Prostate gland (tissue), 2 donors: Measurements from ENCODE around the gene UBC. TPM values are rescaled to one million over a fixed set of nuclear protein-coding genes. Genes with fewer than 3 reads are reported as not detected.
"Not testable (repeated sequence)": the region's sequence is repeated elsewhere in the genome, so short reads cannot be mapped to it uniquely, and the experiment has no call there.

ENCODE experiments used
- DNase-seq: peaks from one replicate; pipeline ENCODE4 v3.0.0-alpha.2; 2019; ENCODE audit warnings: low spot score
- H3K27ac ChIP-seq, 2 donors: fragments of 200-600 bp; sonication (generic); 2 replicates each; pipeline ENCODE4 v1.5.1; 2017 to 2019
- H3K27me3 ChIP-seq: fragments of 200-600 bp; sonication (generic); replicated peaks from 2 replicates; pipeline ENCODE4 v1.5.1; 2019; ENCODE audit not compliant: insufficient read depth
- H3K36me3 ChIP-seq, 2 donors: fragments of 200-600 bp; sonication (generic); 1 replicate in 1 of 2; 2 replicates in 1 of 2; pipeline versions ENCODE4 v1.5.1 to v1.8.1; 2017 to 2019
- H3K4me1 ChIP-seq: fragments of 200-600 bp; sonication (generic); replicated peaks from 2 replicates; pipeline ENCODE4 v1.5.1; 2019
- H3K4me3 ChIP-seq, 2 donors: fragments of 200-600 bp; sonication (generic); 2 replicates each; pipeline ENCODE4 v1.5.1; 2017 to 2019
- H3K9me3 ChIP-seq: fragments of 200-600 bp; sonication (generic); 2 replicates; pipeline ENCODE4 v1.5.1; 2017
- POLR2A ChIP-seq: fragments of 450-650 bp; IDR thresholded peaks from one replicate; pipeline ENCODE4 v1.6.1; 2016; ENCODE audit warnings: antibody characterized with exemption, mild to moderate bottlenecking
- POLR2AphosphoS5 ChIP-seq: sonication (generic); formaldehyde crosslinking; IDR thresholded peaks from one replicate; pipeline ENCODE4 v1.6.1; 2017; ENCODE audit warnings: antibody characterized with exemption
- WGBS: methylation state at CpG from one replicate; pipeline ENCODE4 v1.1.5; 2018; 5-methylcytosine and 5-hydroxymethylcytosine counted together
- intact Hi-C: fragments of 100-400 bp; cut with DNase I; formaldehyde crosslinking; loops from one replicate; pipeline ENCODE4 v1.14.2; 2022
- total RNA-seq, 2 donors: library from RNA; depleted of rRNA; stranded (reverse); fragments of >200 nt; gene quantifications; one replicate each; pipeline ENCODE4 v1.1.0, GENCODE V29; 2016
- TF ChIP-seq, protein P1 (sequence below), 4 experiments: fragments of 200-600 bp in 2 of 4; fragments of 450-650 bp in 2 of 4; sonication (generic) in 2 of 4; IDR thresholded peaks; 1 replicate in 3 of 4; 2 replicates in 1 of 4; pipeline ENCODE4 v1.5.1; 2016 to 2019; ENCODE audit warnings: antibody characterized with exemption in 4 of 4, mild to moderate bottlenecking in 2 of 4, moderate library complexity in 2 of 4

UBC gene
- total RNA-seq, 2 donors from 2014 or later = 854 to 1,154 TPM

DNA sequence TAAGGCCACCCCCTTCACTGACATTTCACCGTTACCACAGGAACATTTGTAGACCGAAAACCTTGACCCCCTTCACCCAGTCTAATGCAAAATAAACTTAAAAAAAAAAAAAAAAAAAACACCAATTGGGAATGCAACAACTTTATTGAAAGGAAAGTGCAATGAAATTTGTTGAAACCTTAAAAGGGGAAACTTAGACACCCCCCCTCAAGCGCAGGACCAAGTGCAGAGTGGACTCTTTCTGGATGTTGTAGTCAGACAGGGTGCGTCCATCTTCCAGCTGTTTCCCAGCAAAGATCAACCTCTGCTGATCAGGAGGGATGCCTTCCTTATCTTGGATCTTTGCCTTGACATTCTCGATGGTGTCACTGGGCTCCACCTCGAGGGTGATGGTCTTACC lies 2.9 kb downstream of the UBC start:
- intact Hi-C loops, H3K4me1 ChIP-seq, H3K27me3 ChIP-seq, DNase-seq, H3K9me3 ChIP-seq, H3K36me3 ChIP-seq: not testable (repeated sequence)
- 61% methylated on average over 5 of the region's 6 CpGs for WGBS
- H3K27ac ChIP-seq = peak overlapping the region; percentile 43 to 47
- H3K4me3 ChIP-seq = peak overlapping the region in 1 of 2 donors; percentile 10
- peak; percentile 40 for TF ChIP-seq POLR2AphosphoS5

DNA sequence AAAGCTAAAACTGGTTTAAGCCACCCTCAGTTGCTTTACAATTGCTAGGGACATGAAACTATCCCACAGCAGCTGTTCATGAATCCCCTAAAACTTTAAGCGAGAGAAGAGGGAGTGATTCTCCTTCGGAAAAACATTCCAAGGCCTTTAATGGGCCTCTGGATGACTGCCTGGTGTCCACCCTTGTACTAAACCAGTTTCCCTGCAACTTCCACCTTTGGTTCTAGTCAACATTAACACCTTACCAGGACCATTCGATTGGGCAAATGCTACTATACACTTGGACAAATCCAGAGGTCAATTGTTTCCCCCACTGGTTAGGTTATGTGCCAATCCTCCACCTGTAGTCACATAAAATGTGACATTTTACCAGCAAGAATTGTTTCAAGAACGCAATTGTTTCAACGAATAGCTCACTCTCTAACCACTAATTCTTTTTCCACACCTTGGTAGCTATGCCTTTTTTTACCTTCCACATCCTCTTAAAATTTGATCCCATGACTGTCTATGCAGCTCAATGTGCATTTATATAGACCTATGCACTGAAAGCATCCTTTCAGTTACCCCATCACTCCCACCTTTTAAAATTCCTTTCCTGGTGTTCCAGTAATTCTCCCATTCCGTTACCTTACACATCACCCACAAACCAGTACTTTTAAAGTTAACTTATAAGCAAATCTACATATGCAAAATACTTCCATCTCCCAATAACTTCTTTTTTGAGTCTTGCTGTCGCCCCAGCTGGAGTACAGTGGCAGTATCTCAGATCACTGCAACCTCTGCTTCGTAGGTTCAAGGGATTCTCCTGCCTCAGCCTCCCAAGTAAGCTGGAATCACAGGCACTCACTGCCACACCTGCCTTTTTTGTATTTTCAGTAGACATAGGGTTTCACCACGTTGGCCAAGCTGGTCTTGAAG lies 3.6 kb downstream of the UBC start:
- Histone ChIP-seq H3K27ac (peak overlapping the region; percentile 43 to 47), H3K9me3 (no peaks in the 10 kb centered on the region), H3K4me3 (peak overlapping the region in 1 of 2 donors; percentile 10), H3K27me3 (no peaks in the 10 kb centered on the region), H3K4me1 (peaks cover 8% of the 10 kb centered on the region), H3K36me3 (no peaks in the 10 kb centered on the region)
- TF ChIP-seq POLR2AphosphoS5 (no peak), POLR2A (peak; percentile 6)
- intact Hi-C loops = no loop called here
- no peak for DNase-seq
- WGBS = 47% methylated on average over 9 of the region's 9 CpGs

DNA sequence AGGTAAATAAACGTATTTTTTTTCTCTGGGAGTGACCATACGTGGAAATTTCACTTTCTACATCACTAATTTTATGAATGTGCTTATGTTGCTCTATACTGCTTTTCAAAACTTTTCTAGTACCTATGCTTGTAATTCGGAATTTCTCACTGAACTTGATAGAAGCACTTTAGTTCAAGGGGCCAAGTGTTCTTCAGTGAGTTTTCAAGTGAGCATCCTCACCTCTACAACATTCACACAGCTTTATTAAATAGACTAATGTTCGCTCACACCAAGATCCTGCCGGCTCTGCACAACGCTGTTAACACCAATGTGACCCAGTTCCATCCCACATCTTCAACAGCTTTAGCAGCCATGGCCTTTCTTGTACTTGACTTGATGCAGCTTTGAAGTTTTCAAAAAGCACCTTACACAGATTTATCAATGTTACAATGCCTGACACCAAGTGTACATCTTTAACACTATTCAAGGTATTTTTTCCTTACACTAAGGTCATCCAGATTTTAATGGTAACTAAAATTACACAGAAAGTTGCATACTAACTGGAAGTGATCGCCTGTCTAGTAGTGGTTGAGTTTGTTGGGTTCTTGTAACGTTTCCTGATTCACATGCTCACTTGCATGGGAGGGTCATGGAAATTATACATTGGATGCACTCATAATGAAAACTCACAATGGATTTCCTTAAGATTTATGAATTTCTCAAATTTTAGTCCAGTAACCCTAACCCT lies 4.5 kb downstream of the UBC start:
- H3K27ac ChIP-seq = peak overlapping the region; percentile 43 to 47
- 72% methylated on average over 8 of the region's 8 CpGs for WGBS
- H3K9me3 ChIP-seq = no peaks in the 10 kb centered on the region
- peaks cover 9% of the 10 kb centered on the region for H3K4me1 ChIP-seq
- no peak for DNase-seq
- no peaks in the 10 kb centered on the region for H3K27me3 ChIP-seq
- H3K36me3 ChIP-seq = no peaks in the 10 kb centered on the region
- no peak overlapping the region for H3K4me3 ChIP-seq
- intact Hi-C loops = loop anchor here (10.0 kb wide), 1 partner anchor 135 kb away; no protein-coding TSS in a partner anchor
- TF ChIP-seq, protein P1, sequence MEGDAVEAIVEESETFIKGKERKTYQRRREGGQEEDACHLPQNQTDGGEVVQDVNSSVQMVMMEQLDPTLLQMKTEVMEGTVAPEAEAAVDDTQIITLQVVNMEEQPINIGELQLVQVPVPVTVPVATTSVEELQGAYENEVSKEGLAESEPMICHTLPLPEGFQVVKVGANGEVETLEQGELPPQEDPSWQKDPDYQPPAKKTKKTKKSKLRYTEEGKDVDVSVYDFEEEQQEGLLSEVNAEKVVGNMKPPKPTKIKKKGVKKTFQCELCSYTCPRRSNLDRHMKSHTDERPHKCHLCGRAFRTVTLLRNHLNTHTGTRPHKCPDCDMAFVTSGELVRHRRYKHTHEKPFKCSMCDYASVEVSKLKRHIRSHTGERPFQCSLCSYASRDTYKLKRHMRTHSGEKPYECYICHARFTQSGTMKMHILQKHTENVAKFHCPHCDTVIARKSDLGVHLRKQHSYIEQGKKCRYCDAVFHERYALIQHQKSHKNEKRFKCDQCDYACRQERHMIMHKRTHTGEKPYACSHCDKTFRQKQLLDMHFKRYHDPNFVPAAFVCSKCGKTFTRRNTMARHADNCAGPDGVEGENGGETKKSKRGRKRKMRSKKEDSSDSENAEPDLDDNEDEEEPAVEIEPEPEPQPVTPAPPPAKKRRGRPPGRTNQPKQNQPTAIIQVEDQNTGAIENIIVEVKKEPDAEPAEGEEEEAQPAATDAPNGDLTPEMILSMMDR (IDR thresholded peaks at IDR 0.05) = no peak
- TF ChIP-seq POLR2AphosphoS5 = no peak
- no peak for TF ChIP-seq POLR2A

DNA sequence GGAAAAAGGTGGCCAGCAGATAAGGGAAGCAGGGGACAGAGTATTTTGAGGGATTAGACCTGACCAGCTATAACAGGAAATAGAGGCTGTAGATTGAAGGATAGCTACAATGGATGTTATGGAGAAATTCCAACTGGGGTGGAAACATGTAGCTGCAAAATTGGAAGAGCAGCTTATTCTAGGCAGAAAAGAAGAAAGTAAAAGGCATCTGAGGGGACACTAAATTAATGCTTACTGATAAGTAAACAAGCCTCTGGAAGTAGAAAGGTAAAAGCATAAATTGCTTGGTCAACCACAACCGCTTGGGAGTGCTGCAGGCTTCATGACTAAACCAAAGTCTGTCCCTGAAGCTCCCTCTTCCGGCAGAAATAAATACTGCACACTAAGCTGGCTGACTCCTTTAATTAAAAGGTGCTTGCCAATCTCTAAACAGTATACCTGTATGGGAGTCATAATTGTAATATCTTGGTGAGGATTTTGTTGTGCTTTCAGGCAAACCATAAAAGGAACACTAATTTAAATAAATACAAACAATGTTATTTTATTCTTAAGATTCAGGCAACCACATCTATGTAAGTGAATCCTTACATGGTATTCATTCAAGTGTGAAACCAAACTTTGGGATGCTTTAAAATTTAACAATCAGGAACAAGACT lies 7.7 kb downstream of the UBC start:
- H3K4me3 ChIP-seq = no peak overlapping the region
- TF ChIP-seq POLR2A = no peak
- TF ChIP-seq POLR2AphosphoS5 = peak; percentile 92
- TF ChIP-seq, protein P1 (IDR thresholded peaks at IDR 0.05) = peak; percentile 94 to 99 (median 98)
- H3K9me3 ChIP-seq = no peaks in the 10 kb centered on the region
- no peaks in the 10 kb centered on the region for H3K36me3 ChIP-seq
- peaks cover 11% of the 10 kb centered on the region for H3K4me1 ChIP-seq
- no peaks in the 10 kb centered on the region for H3K27me3 ChIP-seq
- DNase-seq = peak; percentile 96
- 2% methylated on average over 2 of the region's 2 CpGs for WGBS
- peak overlapping the region; percentile 36 to 46 for H3K27ac ChIP-seq
- intact Hi-C loops = loop anchor here (10.0 kb wide), 1 partner anchor 132 kb away; no protein-coding TSS in a partner anchor

DNA sequence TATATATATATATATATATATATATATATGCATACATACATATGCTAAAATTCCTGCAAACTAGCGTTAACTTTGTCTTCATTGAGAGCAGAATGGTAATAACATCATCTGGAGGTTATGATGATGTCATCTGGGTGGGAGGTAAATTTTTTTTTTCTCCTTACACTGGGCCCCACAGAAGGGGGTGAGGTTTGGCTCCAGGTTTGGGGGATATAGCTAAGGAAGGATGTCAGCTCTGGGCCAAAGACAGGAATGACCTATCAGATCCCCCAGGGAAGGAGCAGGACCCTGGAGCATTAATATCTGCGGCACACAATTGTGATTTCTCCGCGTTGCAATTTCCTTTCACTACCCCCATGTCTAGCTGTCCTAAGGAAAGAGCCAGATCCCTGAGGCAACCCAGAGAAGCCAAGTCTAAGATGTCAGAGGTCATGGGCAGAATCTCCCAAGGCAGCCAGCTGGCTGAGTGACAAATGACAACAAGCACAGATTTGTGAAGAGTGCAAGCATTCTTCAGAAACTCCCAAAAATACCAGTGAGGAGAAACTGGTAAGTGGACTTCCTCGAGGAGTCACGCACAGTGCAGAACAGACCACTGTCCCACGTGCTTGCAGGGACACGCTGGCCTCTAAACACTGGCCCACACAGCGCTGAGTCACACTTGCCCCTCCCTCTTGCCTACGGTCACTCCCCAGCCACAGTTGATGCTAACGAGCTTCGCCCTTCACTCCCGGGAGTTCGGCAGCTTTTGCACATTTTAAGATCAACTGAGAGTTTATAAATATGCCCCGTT lies 9.9 kb downstream of the UBC start:
- no peaks in the 10 kb centered on the region for H3K36me3 ChIP-seq
- TF ChIP-seq, protein P1 (IDR thresholded peaks at IDR 0.05) = no peak
- peak; percentile 88 for TF ChIP-seq POLR2AphosphoS5
- TF ChIP-seq POLR2A = peak; percentile 34
- H3K27ac ChIP-seq = peak overlapping the region; percentile 6 to 55
- intact Hi-C loops = loop anchor here (5.0 to 10.0 kb wide), 2 partner anchors 130 to 867 kb away; no protein-coding TSS in a partner anchor
- H3K4me3 ChIP-seq = no peak overlapping the region
- H3K9me3 ChIP-seq = no peaks in the 10 kb centered on the region
- peak; percentile 75 for DNase-seq
- H3K4me1 ChIP-seq = peaks cover 4% of the 10 kb centered on the region
- no peaks in the 10 kb centered on the region for H3K27me3 ChIP-seq
- WGBS = 14% methylated on average over 15 of the region's 15 CpGs
